ENCODE data around the gene HSD17B3. TPM values are rescaled to one million over a fixed set of nuclear protein-coding genes. Genes with fewer than 3 reads are reported as not detected.
"Not testable (repeated sequence)": the region's sequence is repeated elsewhere in the genome, so short reads cannot be mapped to it uniquely, and the experiment has no call there.

Gene HSD17B3
- total RNA-seq, 3 donors from 2014 or later: 1.4 to 1.9 (median 1.6) TPM

DNA sequence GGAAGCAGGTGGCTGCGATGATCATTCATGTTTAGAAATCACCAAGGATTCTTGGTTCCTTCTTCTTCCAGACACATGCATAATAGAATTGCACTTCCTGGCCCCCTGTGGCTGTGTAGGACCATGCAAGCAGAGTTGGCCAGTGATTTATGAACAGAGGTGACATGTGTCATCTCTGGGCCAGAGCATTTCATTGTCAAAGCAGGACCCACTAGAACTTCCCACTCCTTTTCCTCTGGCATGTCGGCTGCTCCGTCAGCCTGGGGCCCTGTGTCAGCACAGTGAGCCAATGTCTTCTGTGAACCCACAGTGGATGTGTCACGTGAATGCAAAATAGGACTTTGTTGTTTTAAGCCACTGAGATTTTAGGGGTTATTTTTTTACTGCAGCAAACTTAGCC is 59.2 kb downstream of the HSD17B3 start:
- Histone ChIP-seq H3K9me3 (no peaks in the 10 kb centered on the region), H3K4me1 (ENCODE audit: low read depth) (no peaks in the 10 kb centered on the region), H3K4me3 (no peak overlapping the region), H3K36me3 (ENCODE audit: low read depth) (no peaks in the 10 kb centered on the region)
- TF ChIP-seq, protein P1, sequence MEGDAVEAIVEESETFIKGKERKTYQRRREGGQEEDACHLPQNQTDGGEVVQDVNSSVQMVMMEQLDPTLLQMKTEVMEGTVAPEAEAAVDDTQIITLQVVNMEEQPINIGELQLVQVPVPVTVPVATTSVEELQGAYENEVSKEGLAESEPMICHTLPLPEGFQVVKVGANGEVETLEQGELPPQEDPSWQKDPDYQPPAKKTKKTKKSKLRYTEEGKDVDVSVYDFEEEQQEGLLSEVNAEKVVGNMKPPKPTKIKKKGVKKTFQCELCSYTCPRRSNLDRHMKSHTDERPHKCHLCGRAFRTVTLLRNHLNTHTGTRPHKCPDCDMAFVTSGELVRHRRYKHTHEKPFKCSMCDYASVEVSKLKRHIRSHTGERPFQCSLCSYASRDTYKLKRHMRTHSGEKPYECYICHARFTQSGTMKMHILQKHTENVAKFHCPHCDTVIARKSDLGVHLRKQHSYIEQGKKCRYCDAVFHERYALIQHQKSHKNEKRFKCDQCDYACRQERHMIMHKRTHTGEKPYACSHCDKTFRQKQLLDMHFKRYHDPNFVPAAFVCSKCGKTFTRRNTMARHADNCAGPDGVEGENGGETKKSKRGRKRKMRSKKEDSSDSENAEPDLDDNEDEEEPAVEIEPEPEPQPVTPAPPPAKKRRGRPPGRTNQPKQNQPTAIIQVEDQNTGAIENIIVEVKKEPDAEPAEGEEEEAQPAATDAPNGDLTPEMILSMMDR (IDR thresholded peaks at IDR 0.05): no peak
- ATAC-seq (no peak), DNase-seq (no peak)
- intact Hi-C loops (cut with DNase I, micrococcal nuclease): no loop called here

DNA sequence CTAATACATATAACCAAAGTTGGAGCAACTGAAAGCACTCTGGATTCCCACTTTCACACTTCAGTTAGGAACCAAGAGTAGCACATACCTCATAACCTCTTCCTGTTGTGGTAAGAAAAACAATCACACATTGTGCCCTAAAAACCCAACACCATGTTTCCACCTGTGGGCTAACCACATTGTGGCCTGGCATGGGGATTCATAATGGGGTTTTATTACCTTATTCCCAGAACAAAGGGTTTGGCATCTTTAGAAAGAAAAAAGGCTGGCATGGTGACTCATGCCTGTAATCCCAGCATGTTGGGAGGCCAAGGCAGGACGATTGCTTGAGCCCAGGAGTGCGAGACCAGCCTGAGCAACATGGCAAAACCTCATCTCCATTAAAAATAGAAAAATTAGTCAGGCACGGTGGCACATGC is 60.6 kb downstream of the HSD17B3 start:
- H3K4me1 ChIP-seq (ENCODE audit: low read depth): no peaks in the 10 kb centered on the region
- intact Hi-C loops (cut with DNase I, micrococcal nuclease): no loop called here
- no peaks in the 10 kb centered on the region for H3K36me3 ChIP-seq (ENCODE audit: low read depth)
- H3K4me3 ChIP-seq: no peak overlapping the region
- TF ChIP-seq, protein P1 (IDR thresholded peaks at IDR 0.05): no peak
- no peaks in the 10 kb centered on the region for H3K9me3 ChIP-seq
- ATAC-seq (no peak), DNase-seq (no peak)

DNA sequence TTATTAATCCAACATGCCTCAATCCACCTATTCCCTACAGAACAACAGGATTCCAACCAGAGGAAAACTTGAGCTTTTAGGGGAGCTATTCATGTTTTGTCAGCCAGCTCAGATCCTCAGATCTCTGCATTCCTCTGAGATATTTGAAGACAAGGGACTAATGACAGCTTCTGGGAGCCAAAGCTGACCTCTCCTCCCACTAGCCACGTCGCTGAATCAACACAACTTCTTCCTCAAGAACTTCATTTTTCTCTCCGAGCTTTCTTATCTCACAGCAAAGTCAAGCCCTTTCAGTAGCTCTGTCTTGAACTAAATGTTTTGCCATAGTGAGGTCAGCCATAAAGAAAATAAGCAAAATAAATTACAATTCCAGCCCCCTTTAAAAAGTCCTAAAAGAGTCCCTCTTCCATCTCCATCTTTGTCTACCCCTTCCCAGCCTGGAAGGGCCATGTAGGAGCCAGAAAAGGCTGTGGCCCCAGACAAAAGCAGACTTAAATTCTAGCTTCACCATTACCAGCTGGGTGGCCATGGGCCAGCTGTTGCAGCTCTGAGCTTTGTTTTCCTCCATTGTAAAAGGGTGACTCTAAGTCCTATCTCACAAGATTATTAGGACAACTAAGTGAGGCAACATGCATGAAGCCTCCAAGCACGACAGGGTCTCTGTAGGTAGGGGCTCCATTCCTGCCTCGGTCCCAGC is 65.0 kb downstream of the HSD17B3 start:
- intact Hi-C loops (cut with DNase I, micrococcal nuclease): loop anchor here in 1 of 2 donors (10.0 kb wide), 1 partner anchor 78 kb away; no protein-coding TSS in a partner anchor
- DNase-seq: no peak
- TF ChIP-seq, protein P1 (IDR thresholded peaks at IDR 0.05): no peak
- no peak for ATAC-seq
- Histone ChIP-seq H3K9me3 (no peaks in the 10 kb centered on the region), H3K36me3 (ENCODE audit: low read depth) (no peaks in the 10 kb centered on the region), H3K4me1 (ENCODE audit: low read depth) (no peaks in the 10 kb centered on the region), H3K4me3 (no peak overlapping the region)

DNA sequence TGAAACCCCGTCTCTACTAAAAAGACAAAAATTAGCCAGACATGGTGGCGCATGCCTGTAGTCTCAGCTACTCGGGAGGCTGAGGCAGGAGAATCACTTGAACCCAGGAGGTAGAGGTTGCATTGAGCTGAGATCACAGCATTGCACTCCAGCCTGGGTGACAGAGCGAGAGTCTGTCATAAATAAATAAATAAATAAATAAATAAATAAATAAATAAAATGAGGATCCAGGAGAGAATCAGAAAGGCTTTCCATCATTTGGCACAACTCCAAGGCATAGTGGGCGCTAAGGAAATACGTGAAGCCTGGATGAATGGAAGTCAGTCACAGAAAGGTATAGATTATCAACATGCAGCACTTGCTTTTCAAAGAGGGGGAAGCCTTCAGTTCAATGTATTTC is 65.6 kb downstream of the HSD17B3 start:
- ATAC-seq; H3K36me3 ChIP-seq (ENCODE audit: low read depth); H3K9me3 ChIP-seq; DNase-seq; H3K4me1 ChIP-seq (ENCODE audit: low read depth); H3K4me3 ChIP-seq: not testable (repeated sequence)
- intact Hi-C loops (cut with DNase I, micrococcal nuclease): loop anchor here in 1 of 2 donors (10.0 kb wide), 1 partner anchor 78 kb away; no protein-coding TSS in a partner anchor

DNA sequence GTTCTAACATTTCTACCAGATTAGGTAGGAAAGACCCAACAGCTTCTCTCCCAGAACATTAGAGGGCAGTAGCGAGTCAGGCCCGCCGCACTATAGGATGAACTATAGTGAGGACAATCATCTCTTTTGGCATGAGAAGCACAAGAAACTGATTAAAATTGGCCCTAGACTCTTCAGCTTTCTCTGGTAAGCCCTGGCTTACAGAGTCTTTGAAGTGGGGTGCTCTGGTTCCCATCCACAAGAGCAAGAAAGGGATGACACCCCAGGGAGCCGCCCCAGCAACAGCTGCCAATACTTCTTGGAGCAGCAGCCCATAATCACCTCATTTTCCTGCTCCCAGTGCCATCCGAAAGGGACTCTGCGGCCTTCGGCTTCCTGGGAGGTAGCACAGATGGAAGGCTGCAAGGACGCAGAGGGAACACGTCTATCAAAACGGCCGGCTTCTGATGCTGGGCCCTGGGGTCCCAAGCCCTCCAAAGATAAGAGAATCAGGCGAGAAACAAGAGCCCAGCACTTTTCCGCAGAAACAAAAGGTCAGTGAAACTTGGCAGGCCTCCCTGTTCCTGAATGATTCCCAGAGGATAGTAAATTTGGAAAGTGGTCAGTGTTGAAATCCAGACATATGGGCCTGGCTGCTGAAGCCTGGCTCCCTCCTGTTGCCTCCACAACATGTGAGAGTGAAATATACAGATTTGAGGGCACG is 69.3 kb downstream of the HSD17B3 start:
- intact Hi-C loops (cut with DNase I, micrococcal nuclease): loop anchor here in 1 of 2 donors (10.0 kb wide), 1 partner anchor 82 kb away; no protein-coding TSS in a partner anchor
- Histone ChIP-seq H3K36me3 (ENCODE audit: low read depth) (no peaks in the 10 kb centered on the region), H3K9me3 (no peaks in the 10 kb centered on the region), H3K4me3 (no peak overlapping the region), H3K4me1 (ENCODE audit: low read depth) (no peaks in the 10 kb centered on the region)
- DNase-seq: peak; percentile 39 to 60 (median 50)
- peak; percentile 72 for ATAC-seq
- TF ChIP-seq, protein P1 (IDR thresholded peaks at IDR 0.05): peak; percentile 62

DNA sequence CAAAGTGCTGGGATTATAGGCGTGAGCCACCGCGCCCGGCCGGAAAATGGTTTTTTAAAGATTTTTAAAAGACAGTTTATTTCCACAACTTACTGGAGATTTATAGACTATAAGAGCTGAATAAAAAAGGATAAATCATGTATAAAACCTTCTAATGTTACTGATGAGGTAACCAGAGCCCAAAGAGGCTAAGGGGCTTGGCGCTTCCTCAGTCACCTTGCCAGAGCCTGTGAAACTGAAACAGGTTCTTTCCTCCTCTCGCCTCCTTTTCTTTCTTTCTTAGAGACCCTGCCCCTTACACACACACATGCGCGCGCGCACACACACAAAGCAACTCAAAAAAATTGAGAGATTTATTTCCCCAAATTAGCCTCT is 69.8 kb downstream of the HSD17B3 start:
- Histone ChIP-seq H3K4me3 (no peak overlapping the region), H3K36me3 (ENCODE audit: low read depth) (no peaks in the 10 kb centered on the region), H3K9me3 (no peaks in the 10 kb centered on the region), H3K4me1 (ENCODE audit: low read depth) (no peaks in the 10 kb centered on the region)
- intact Hi-C loops (cut with DNase I, micrococcal nuclease): loop anchor here in 1 of 2 donors (10.0 kb wide), 1 partner anchor 83 kb away; no protein-coding TSS in a partner anchor
- DNase-seq: no peak
- no peak for ATAC-seq
- TF ChIP-seq, protein P1 (IDR thresholded peaks at IDR 0.05): no peak
